ENCODE measurements around the gene PPAN.

Gene PPAN

GRCh38 chr19:10109528-10109927 lies 3.4 kb downstream of the PPAN start:
- in situ Hi-C loops (cut with MboI; ENCODE audit: low sequenced_read_pairs, unreplicated experiment) = no loop called here
- no peak for TF ChIP-seq CTCF (IDR thresholded peaks at IDR 0.05; ENCODE audit: borderline replicate concordance, control extremely low read depth, extremely low read depth, insufficient read depth, missing control alignments)
- DNase-seq (ENCODE audit: low spot score) = no peak

GRCh38 chr19:10110076-10110971 lies 4.2 kb downstream of the PPAN start:
- in situ Hi-C loops (cut with MboI; ENCODE audit: low sequenced_read_pairs, unreplicated experiment) = no loop called here
- no peak for TF ChIP-seq CTCF (IDR thresholded peaks at IDR 0.05; ENCODE audit: borderline replicate concordance, control extremely low read depth, extremely low read depth, insufficient read depth, missing control alignments)

GRCh38 chr19:10110972-10111317 lies 4.8 kb downstream of the PPAN start:
- TF ChIP-seq CTCF (IDR thresholded peaks at IDR 0.05; ENCODE audit: borderline replicate concordance, control extremely low read depth, extremely low read depth, insufficient read depth, missing control alignments) = no peak
- no peak for DNase-seq (ENCODE audit: low spot score)
- in situ Hi-C loops (cut with MboI; ENCODE audit: low sequenced_read_pairs, unreplicated experiment) = no loop called here

More at GRCh38 chr19:10110076-10110971, 4.2 kb downstream of the PPAN start:
- no peak for DNase-seq (ENCODE audit: low spot score)

- peak; percentile 59 for DNase-seq (ENCODE audit: low spot score)
- TF ChIP-seq CTCF (IDR thresholded peaks at IDR 0.05; ENCODE audit: borderline replicate concordance, control extremely low read depth, extremely low read depth, insufficient read depth, missing control alignments) = no peak
- in situ Hi-C loops (cut with MboI; ENCODE audit: low sequenced_read_pairs, unreplicated experiment) = no loop called here
Measured at GRCh38 chr19:10111405-10111811, 5.2 kb downstream of the PPAN start, which contains the start of gene P2RY11. TSS of gene P2RY11 (plus strand) at chr19:10111693. CDS start at chr19:10111722, 29 bp downstream.

GRCh38 chr19:10112037-10112761 lies 6.0 kb downstream of the PPAN start:
- in situ Hi-C loops (cut with MboI; ENCODE audit: low sequenced_read_pairs, unreplicated experiment) = no loop called here
- DNase-seq (ENCODE audit: low spot score) = no peak
- TF ChIP-seq CTCF (IDR thresholded peaks at IDR 0.05; ENCODE audit: borderline replicate concordance, control extremely low read depth, extremely low read depth, insufficient read depth, missing control alignments) = no peak

GRCh38 chr19:10112895-10113591 lies 6.9 kb downstream of the PPAN start:
- in situ Hi-C loops (cut with MboI; ENCODE audit: low sequenced_read_pairs, unreplicated experiment) = no loop called here
- peak; percentile 76 for TF ChIP-seq CTCF (IDR thresholded peaks at IDR 0.05; ENCODE audit: borderline replicate concordance, control extremely low read depth, extremely low read depth, insufficient read depth, missing control alignments)
- peak; percentile 73 for DNase-seq (ENCODE audit: low spot score)

Data from GM13976 (cell line).